D721Med (cell line): Measurements from ENCODE around the gene CENPN.

Experiments
- DNase-seq: peaks from one replicate; pipeline ENCODE4 v3.0.0; 2011; ENCODE audit warnings: low spot score; ENCODE audit not compliant: insufficient read length
- FAIRE-seq: peaks from 2 replicates; lab custom pipeline; 2011; peaks lifted over from hg19 to GRCh38; lab: Jason Lieb, UNC
- CTCF ChIP-seq: IDR thresholded peaks from 2 replicates; pipeline ENCODE4 v1.5.1; 2012; ENCODE audit warnings: mild to moderate bottlenecking, control low read depth; ENCODE audit not compliant: insufficient read depth; ENCODE audit errors: missing control alignments

CENPN gene

DNA sequence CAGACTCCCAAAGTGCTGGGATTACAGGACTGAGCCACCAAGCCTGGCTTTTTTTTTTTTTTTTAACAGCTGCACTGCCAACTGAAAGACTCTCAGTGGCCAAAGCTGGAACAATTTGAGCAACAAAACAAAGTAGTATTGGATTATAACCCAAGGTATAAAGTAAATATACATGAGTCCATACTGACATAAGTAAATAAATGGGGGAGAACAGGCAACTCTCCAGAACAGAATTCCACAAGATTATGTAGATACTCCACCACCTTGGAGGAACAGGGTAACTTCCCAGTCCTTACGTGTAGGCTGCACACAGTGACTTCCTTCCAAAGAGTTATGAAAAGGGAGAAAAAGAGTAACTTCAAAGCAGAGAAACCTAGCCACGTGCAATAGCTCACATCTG is 16.0 kb upstream of the CENPN start:
- DNase-seq, result no peak
- no peak for TF ChIP-seq CTCF

GRCh38 chr16:80991792-80992430 is 15.1 kb upstream of the CENPN start:
- no peak for TF ChIP-seq CTCF
- no peak for DNase-seq
- no peak for FAIRE-seq

More for the DNA sequence above, 16.0 kb upstream of the CENPN start:
- FAIRE-seq, result no peak

- FAIRE-seq, result no peak
- DNase-seq, result no peak
- TF ChIP-seq CTCF, result no peak
Measured at GRCh38 chr16:80992676-80993293, 14.2 kb upstream of the CENPN start.

DNA sequence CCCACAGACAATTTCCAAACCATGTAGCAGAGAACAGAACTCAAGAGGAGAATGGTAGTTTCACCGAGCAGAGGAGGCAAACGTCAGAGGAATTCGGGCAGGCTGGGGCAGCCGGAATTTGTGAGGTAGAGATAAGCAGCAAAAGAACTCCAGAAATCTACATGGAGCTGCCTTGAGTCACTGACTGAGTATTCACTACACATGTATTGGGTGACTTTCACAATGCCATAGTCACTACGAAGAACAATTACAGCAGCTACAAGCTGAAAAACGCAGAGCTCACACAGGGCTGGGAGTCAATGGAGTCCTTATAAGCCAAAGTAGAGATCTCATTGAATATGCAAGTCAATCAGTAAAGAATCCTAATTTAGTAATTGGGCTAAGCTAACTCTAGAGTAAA is 13.7 kb upstream of the CENPN start:
- FAIRE-seq (no peak), DNase-seq (no peak)
- TF ChIP-seq CTCF, result no peak

- FAIRE-seq (no peak), DNase-seq (no peak)
- no peak for TF ChIP-seq CTCF
Measured at GRCh38 chr16:80993834-80994233, 13.2 kb upstream of the CENPN start.

- TF ChIP-seq CTCF, result no peak
- DNase-seq (no peak), FAIRE-seq (no peak)
Measured at GRCh38 chr16:80994451-80994850, 12.6 kb upstream of the CENPN start.

- TF ChIP-seq CTCF, result no peak
- FAIRE-seq, result no peak
- no peak for DNase-seq
Measured at GRCh38 chr16:80996688-80997138, 10.3 kb upstream of the CENPN start.
